HG03280 (cell line): ENCODE results near the gene NDFIP2.

Experiments used
- ATAC-seq: cut with Tn5 transposase; IDR thresholded peaks from one replicate; pipeline ENCODE4 v1.9.1; 2021; ENCODE audit warnings: mild to moderate bottlenecking, moderate library complexity; ENCODE audit not compliant: unreplicated experiment

NDFIP2 gene

GRCh38 chr13:79492313-79492798 is 11.4 kb downstream of the NDFIP2 start:
- no peak for ATAC-seq

- ATAC-seq = no peak
Observed at GRCh38 chr13:79492918-79493594, 12.1 kb downstream of the NDFIP2 start.

- peak; percentile 90 for ATAC-seq
Observed at GRCh38 chr13:79496188-79496587, 15.2 kb downstream of the NDFIP2 start.

GRCh38 chr13:79497064-79497463 is 16.1 kb downstream of the NDFIP2 start:
- ATAC-seq = no peak

GRCh38 chr13:79497852-79498251 is 16.9 kb downstream of the NDFIP2 start:
- ATAC-seq = no peak

GRCh38 chr13:79500829-79501228 is 19.9 kb downstream of the NDFIP2 start:
- no peak for ATAC-seq

- no peak for ATAC-seq
Observed at GRCh38 chr13:79501538-79502232, 20.7 kb downstream of the NDFIP2 start.

- no peak for ATAC-seq
Observed at GRCh38 chr13:79502859-79503468, 22.0 kb downstream of the NDFIP2 start.

- ATAC-seq = no peak
Observed at GRCh38 chr13:79503473-79504017, 22.6 kb downstream of the NDFIP2 start.

- no peak for ATAC-seq
Observed at GRCh38 chr13:79508224-79508961, 27.4 kb downstream of the NDFIP2 start.

- no peak for ATAC-seq
Observed at GRCh38 chr13:79511611-79512010, 30.7 kb downstream of the NDFIP2 start.

GRCh38 chr13:79512950-79513349 is 32.0 kb downstream of the NDFIP2 start:
- ATAC-seq = no peak

GRCh38 chr13:79516595-79516994 is 35.6 kb downstream of the NDFIP2 start:
- no peak for ATAC-seq

- ATAC-seq = no peak
Observed at GRCh38 chr13:79519255-79519654, 38.3 kb downstream of the NDFIP2 start.

- ATAC-seq = peak; percentile 84
Observed at GRCh38 chr13:79522583-79522982, 41.6 kb downstream of the NDFIP2 start.

GRCh38 chr13:79525064-79525857 is 44.3 kb downstream of the NDFIP2 start:
- ATAC-seq = no peak

- ATAC-seq = no peak
Observed at GRCh38 chr13:79527698-79528097, 46.7 kb downstream of the NDFIP2 start.

GRCh38 chr13:79528356-79528755 is 47.4 kb downstream of the NDFIP2 start:
- no peak for ATAC-seq

GRCh38 chr13:79528759-79529191 is 47.8 kb downstream of the NDFIP2 start:
- no peak for ATAC-seq

GRCh38 chr13:79529817-79530216 is 48.9 kb downstream of the NDFIP2 start:
- no peak for ATAC-seq
